ENCODE data around the gene IFFO2. TPM values are rescaled to one million over a fixed set of nuclear protein-coding genes. Genes with fewer than 3 reads are reported as not detected.
A peak's percentile ranks its signal among the peaks of the same experiment; 100 is the strongest.

The IFFO2 gene
- total RNA-seq (10 to 100 TPM in 2 of 4 donors, 1 to 10 TPM in 2; 7.5 to 35.0 (median 13.8) TPM), polyA plus RNA-seq (1 to 10 TPM; 1.2 to 8.6 (median 7.2) TPM)

DNA sequence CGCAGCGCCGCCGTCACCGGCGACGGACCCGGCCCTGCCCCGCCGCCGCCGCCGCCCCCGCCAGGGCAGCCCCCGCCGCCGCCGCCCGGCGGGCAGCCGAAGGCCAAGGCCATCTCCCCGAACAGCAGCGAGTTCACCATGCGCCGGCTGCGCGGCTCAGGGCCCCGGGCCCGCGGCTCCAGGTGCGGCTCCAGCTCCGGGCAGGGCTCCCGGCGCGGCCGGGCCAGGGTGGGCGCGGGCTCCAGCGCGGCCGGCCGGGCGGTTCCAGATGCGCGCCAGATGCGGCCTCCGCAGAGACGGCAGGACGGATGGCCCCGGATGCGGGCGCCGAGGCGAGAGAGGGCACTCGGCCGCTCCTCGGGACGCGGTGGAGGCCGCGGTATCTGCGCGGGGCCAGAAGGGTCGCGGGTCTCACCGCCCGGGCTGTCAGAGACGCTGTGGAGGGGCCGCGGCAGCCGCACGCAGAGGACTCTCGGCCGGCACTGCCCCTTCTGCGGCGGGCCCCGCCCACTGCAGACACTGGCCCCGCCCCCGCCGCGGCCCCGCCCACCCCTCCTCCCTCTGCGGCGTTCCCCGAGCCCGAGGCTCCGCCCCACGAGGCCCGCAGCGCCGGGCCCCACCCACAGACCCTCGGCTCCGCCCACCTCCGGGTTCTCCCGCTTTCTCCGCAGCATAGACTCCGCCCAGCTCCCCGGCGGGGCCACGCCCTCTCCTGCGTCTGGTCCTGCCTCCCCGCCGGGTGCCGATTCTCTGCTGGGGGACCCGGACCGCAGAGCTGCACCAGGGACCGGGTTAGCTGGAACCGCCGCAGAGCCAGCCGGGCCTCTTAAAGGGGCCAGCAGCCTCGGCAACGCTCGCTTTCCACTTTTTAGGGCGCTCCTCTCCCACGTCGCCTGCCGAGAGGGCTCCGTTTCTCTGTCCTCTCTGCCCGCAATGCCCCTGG lies at the start of gene IFFO2:
Gene IFFO2, minus strand, starts transcription at position 484 of the 943 bp plus-strand sequence. Its CDS starts 344 bp downstream, at position 140.
- TF ChIP-seq POLR2A (IDR thresholded peaks at IDR 0.05) (peak; percentile 50 to 73), POLR2AphosphoS5 (IDR thresholded peaks at IDR 0.05) (peak; percentile 96 to 99 (median 98)), EP300 (IDR thresholded peaks at IDR 0.05) (no peak)
- TF ChIP-seq, protein P1, sequence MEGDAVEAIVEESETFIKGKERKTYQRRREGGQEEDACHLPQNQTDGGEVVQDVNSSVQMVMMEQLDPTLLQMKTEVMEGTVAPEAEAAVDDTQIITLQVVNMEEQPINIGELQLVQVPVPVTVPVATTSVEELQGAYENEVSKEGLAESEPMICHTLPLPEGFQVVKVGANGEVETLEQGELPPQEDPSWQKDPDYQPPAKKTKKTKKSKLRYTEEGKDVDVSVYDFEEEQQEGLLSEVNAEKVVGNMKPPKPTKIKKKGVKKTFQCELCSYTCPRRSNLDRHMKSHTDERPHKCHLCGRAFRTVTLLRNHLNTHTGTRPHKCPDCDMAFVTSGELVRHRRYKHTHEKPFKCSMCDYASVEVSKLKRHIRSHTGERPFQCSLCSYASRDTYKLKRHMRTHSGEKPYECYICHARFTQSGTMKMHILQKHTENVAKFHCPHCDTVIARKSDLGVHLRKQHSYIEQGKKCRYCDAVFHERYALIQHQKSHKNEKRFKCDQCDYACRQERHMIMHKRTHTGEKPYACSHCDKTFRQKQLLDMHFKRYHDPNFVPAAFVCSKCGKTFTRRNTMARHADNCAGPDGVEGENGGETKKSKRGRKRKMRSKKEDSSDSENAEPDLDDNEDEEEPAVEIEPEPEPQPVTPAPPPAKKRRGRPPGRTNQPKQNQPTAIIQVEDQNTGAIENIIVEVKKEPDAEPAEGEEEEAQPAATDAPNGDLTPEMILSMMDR (IDR thresholded peaks at IDR 0.05): no peak
- WGBS, 2 donors: 0% methylated on average over 118 to 119 of the region's 119 CpGs
- Histone ChIP-seq H3K4me3 (peak within 1 kb of the TSS; percentile 58 to 88 (median 76)), H3K9me3 (no peaks in the 10 kb centered on the region), H3K36me3 (no peaks in the 10 kb centered on the region), H3K4me1 (peaks cover 0 to 49% (median 38%) of the 10 kb centered on the region in 4 donors), H3K27me3 (no peaks in the 10 kb centered on the region), H3K27ac (peak within 1 kb of the TSS; percentile 92 to 95 (median 94))
- intact Hi-C loops (cut with DNase I): loop anchor here (2.0 kb wide), 1 partner anchor 54 kb away; no protein-coding TSS in a partner anchor
- DNase-seq: peak; percentile 99

GRCh38 chr1:19006000-19006399 lies 49.5 kb upstream of the IFFO2 start:
- Histone ChIP-seq H3K36me3 (no peaks in the 10 kb centered on the region), H3K27me3 (no peaks in the 10 kb centered on the region), H3K27ac (no peak overlapping the region), H3K9me3 (peaks cover 0 to 3% (median 0%) of the 10 kb centered on the region in 4 donors), H3K4me1 (peaks cover 0 to 15% (median 11%) of the 10 kb centered on the region in 4 donors), H3K4me3 (no peak overlapping the region)
- no peak for DNase-seq
- intact Hi-C loops (cut with DNase I): no loop called here
- TF ChIP-seq POLR2AphosphoS5 (IDR thresholded peaks at IDR 0.05) (no peak), EP300 (IDR thresholded peaks at IDR 0.05) (no peak), POLR2A (IDR thresholded peaks at IDR 0.05) (no peak)
- TF ChIP-seq, protein P1 (IDR thresholded peaks at IDR 0.05): no peak
- WGBS, 2 donors: 23 to 50% methylated on average over 4 of the region's 4 CpGs

DNA sequence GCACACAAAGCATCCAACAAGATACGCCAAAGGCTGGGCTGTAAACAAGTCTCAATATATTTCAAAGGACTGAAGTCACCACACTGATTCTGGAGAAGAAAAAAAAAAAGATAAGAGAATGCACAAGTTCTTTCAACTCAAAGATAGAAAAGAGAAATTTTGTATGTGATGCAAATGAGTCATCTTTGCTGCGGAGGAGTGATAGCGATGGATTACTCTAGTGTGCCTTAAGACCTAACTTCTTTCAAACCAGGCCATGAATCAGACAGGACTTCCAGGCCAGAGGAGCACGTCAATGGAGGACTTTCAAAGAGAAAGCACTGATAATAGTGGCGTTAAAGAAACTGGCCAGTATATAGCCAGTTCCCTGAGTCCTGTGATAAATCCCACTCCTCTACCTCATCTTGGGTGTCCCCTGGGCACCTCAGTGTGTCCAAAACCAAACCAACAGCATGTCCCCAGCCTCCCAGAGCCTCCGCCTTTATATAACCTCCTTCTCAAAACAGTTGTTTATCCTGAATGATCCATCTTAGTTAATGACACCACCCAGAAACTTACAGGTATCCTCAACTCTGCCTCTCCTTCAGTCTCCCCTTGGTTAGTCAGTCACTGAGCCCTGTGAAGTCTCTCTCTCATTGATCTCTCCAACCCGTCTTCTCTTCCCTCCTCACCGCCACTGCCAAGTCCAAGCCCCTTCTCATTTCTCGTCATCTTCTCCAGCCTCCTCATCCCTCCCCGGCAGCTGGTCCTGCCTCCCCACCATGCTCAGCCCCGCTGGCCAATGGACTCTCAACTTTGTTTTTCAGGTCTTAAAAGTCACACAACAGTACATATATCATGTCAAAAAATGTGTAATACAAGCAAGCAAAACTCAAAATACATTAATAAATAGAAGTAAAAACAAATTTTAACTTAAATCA lies 47.2 kb upstream of the IFFO2 start:
- no peak for DNase-seq
- Histone ChIP-seq H3K27me3 (no peaks in the 10 kb centered on the region), H3K4me3 (no peak overlapping the region), H3K9me3 (peaks cover 0 to 3% (median 0%) of the 10 kb centered on the region in 4 donors), H3K27ac (no peak overlapping the region), H3K4me1 (peaks cover 0 to 10% (median 10%) of the 10 kb centered on the region in 4 donors), H3K36me3 (no peaks in the 10 kb centered on the region)
- TF ChIP-seq POLR2A (IDR thresholded peaks at IDR 0.05) (no peak), EP300 (IDR thresholded peaks at IDR 0.05) (no peak), POLR2AphosphoS5 (IDR thresholded peaks at IDR 0.05) (no peak)
- TF ChIP-seq, protein P1 (IDR thresholded peaks at IDR 0.05): no peak
- 93 to 95% methylated on average over 11 of the region's 11 CpGs for WGBS, 2 donors
- intact Hi-C loops (cut with DNase I): no loop called here

- peaks cover 0 to 3% (median 0%) of the 10 kb centered on the region in 4 donors for H3K9me3 ChIP-seq
- H3K27me3 ChIP-seq: no peaks in the 10 kb centered on the region
- intact Hi-C loops (cut with DNase I): no loop called here
- TF ChIP-seq, protein P1 (IDR thresholded peaks at IDR 0.05): no peak
- no peak overlapping the region for H3K27ac ChIP-seq
- no peaks in the 10 kb centered on the region for H3K36me3 ChIP-seq
- no peak overlapping the region for H3K4me3 ChIP-seq
- no peak for DNase-seq
- 94 to 95% methylated on average over 2 of the region's 2 CpGs for WGBS, 2 donors
- H3K4me1 ChIP-seq: peaks cover 0 to 15% (median 12%) of the 10 kb centered on the region in 4 donors
Observed at GRCh38 chr1:19000065-19000464, 43.6 kb upstream of the IFFO2 start.
